Measurements from ENCODE around the gene MACROH2A1. TPM values are rescaled to one million over a fixed set of nuclear protein-coding genes. Genes with fewer than 3 reads are reported as not detected.

Gene MACROH2A1
- total and polyA plus RNA-seq, 10 of the 15 experiments (the other 5 are each of a cell fraction or from before 2014, with no cell fraction given), result 45.7 to 230 (median 196) TPM

- ChIA-PET SMC1A (ENCODE audit: uncharacterized antibody, unreplicated experiment) (interaction anchor here (1.4 kb wide), 1 partner anchor 39 kb away, joined by 3 read pairs; no protein-coding TSS in a partner anchor), CTCF (interaction anchor here (1.5 kb wide), 1 partner anchor 21 kb away, joined by 3 read pairs; no protein-coding TSS in a partner anchor), RAD21 (ENCODE audit: unreplicated experiment) (no interaction called here), POLR2A (interaction anchor here (0.7 kb wide), 1 partner anchor 9 kb away, joined by 3 read pairs; no protein-coding TSS in a partner anchor)
- H2AFZ ChIP-seq (ENCODE audit: control insufficient read depth, low read depth, low read length), result no peak overlapping the region
- TF ChIP-seq ZNF384 (IDR thresholded peaks at IDR 0.05; ENCODE audit: borderline replicate concordance, low read depth, low read length) (no peak), SIN3A (IDR thresholded peaks at IDR 0.05; ENCODE audit: low read depth, low read length) (no peak), POLR2AphosphoS2 (IDR thresholded peaks at IDR 0.05; ENCODE audit: low read depth, low read length) (no peak), BCL3 (IDR thresholded peaks at IDR 0.05; ENCODE audit: borderline replicate concordance, insufficient read depth, low read depth, low read length, poor library complexity, severe bottlenecking) (no peak), FOXK2 (IDR thresholded peaks at IDR 0.05) (no peak)
- H4K20me1 ChIP-seq (ENCODE audit: control insufficient read depth, insufficient read depth), result peaks cover 6% of the 10 kb centered on the region
- peaks cover 23% of the 10 kb centered on the region for H3K79me2 ChIP-seq (ENCODE audit: control insufficient read depth, insufficient read depth, low read length)
- no peak overlapping the region for H3K4me3 ChIP-seq
- no peak for ATAC-seq
- H3K9me3 ChIP-seq (replicated peaks; ENCODE audit: control insufficient read depth, insufficient read depth, low read length), result no peaks in the 10 kb centered on the region
- peaks cover 3% of the 10 kb centered on the region; the same call in 1 of the 2 replicates for H3K4me1 ChIP-seq (ENCODE audit: control insufficient read depth, insufficient read depth, low read length)
- DNase-seq (ENCODE audit: low read depth, low spot score), result no peak
- no peak overlapping the region for H3K4me2 ChIP-seq (ENCODE audit: control insufficient read depth, insufficient read depth)
- TSS peak; percentile 4 for BruUV-seq (replicated peaks)
- H3K27ac ChIP-seq (ENCODE audit: control insufficient read depth, insufficient read depth), result no peak overlapping the region
- no peak for FAIRE-seq
- H3K36me3 ChIP-seq (ENCODE audit: control insufficient read depth in 2 of 2, insufficient read depth in 2 of 2, low read length in 1 of 2), result peaks cover 34 to 40% of the 10 kb centered on the region in 2 experiments
- in situ Hi-C loops (cut with MboI) (no loop called here), intact Hi-C loops (cut with micrococcal nuclease; ENCODE audit: unreplicated experiment) (no loop called here)
- H3K27me3 ChIP-seq (replicated peaks in 1 of 2; ENCODE audit: control insufficient read depth in 2 of 2, insufficient read depth in 2 of 2, low read length in 1 of 2), result no peaks in the 10 kb centered on the region
- whole genome bisulfite sequencing (ENCODE audit: insufficient coverage, insufficient replicate concordance, low lambda C conversion rate, missing lambda C conversion rate), result 78% methylated on average over 8 of the region's 8 CpGs
- H3K9ac ChIP-seq (ENCODE audit: control insufficient read depth, insufficient read depth, low read length), result no peak overlapping the region
These were observed 12.0 kb downstream of the MACROH2A1 start for GRCh38 chr5:135386886-135387628.
